Stimulated activated CD8-positive, alpha-beta memory T cell treated with anti-CD3 and anti-CD28 coated beads, Interleukin-4, amount 100 ng/mL, for 24 hours (primary cell): ENCODE measurements around the gene GPR143.
"Not testable (repeated sequence)": the region's sequence is repeated elsewhere in the genome, so short reads cannot be mapped to it uniquely, and the experiment has no call there.

ENCODE experiments used
- DNase-seq: peaks from one replicate; pipeline ENCODE4 v3.0.0-alpha.2; 2020; ENCODE audit warnings: low read depth

The GPR143 gene

DNA sequence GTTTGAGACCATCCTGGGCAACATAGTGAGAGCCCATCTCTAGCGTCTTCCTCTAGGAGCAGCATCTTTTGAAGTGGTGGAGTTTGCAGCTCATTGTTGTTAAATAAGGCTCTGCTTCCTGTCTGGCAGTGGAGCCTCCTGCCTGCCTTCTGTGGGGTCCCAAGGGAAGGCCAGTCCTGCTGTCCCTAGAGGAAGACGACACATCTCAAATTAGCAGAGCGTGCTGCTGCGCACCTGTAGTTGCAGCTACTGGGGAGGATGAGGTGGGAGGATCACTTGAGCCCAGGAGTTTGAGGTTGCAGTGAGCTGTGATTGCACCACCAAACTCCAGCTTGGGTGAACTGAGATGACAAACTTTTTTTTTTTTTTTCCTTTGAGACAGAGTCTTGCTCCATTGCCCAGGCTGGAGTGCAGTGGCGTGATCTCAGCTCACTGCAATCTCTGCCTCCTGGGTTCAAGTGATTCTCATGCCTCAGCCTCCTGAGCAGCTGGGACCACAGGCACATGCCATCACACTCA lies 2.7 kb upstream of the GPR143 start:
- DNase-seq, result not testable (repeated sequence)

DNA sequence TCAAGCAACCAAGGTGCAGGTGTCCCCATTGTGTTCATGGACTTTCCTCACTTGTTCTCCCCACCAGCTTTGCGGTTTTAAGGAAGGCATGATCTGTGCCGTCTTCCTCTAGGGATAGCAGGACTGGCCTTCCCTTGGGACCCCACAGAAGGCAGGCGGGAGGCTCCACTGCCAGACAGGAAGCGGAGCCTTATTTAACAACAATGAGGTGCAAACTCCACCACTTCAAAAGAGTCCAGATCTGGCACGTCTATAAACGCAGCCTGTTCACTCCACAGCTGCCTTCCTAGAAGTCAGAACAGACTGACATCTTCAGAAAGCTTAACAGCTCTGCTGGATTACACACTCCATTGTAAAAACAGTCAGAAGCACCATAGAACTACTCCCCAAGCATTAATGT lies 1.7 kb upstream of the GPR143 start:
- no peak for DNase-seq

DNA sequence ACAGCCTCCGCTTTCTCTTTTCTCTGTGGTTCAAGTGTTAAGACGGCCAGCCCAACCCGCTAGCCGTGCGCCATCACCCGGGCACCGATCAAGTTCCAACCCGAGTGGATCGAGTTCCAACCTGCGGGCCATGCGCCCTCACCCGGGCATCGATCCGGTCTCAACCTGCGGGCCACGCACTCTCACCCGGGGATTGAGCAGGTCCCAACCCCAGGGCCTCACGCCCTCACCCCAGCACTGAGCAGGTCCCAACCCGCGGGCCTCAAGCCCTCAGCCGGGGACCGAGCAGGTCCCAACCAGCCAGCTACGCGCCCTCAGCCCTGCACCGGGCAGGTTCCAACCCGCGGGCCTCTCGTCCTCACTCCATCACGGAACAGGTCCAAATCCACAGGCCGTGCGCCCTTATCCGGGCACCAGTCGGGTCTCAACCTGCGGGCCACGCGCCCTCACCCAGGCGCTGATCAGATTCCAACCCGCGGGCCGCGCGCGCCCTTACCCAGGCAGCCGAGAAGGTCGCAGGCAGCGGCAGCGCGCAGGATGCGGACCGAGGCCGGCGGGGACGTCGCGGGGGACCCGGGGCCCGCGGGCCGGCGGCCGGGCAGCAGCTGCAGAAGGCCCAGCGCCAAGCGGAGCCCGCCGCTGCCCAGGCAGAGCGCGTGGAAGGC lies 443 bp downstream of the GPR143 start:
- DNase-seq, result no peak

DNA sequence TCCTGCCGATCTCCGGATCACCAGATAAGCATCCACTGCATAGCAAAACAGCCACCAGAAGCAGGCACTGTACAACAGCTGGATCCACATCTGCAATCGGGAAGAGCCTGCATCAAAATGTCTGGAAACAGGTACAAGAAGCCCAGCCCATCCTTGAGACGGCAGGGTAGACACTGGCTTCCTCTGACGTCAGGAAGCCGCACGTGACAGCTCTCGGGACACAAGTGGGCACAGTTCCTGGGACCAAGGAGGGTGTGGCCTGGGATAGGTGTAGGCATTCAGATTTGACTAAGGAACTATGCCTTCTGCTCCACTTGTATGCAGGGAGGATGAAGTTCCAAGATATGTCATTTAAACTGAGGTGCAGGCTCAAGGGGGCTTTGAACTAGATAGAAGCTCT lies 6.3 kb downstream of the GPR143 start:
- no peak for DNase-seq

DNA sequence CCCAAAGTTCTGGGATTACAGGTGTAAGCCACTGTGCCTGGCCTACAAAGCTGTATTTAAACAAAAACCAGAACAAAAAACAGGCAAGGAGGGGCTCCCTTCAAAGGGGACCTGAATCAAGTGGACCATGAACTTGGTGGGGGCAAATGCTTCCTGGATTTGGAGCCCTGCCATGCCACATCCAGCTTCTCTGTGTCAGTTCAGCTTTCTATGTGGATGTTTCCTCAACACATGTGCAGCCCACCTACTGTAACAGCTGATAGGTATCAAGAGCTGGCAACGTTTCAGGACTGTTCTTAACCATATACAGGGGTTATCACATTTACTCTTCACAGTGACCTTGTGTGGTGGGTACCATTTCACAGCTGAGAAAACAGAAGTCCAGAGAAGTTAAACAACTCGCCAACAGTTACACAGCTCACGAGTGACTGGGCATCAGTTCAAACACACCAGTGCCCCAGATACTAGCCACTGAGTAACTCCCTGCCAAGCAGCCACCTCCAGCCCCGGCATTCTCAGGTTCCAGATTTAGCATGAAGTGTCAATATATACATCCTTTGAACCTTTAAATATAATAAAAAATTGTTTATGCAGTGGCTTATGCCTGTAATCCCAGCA lies 7.5 kb downstream of the GPR143 start:
- DNase-seq, result no peak

DNA sequence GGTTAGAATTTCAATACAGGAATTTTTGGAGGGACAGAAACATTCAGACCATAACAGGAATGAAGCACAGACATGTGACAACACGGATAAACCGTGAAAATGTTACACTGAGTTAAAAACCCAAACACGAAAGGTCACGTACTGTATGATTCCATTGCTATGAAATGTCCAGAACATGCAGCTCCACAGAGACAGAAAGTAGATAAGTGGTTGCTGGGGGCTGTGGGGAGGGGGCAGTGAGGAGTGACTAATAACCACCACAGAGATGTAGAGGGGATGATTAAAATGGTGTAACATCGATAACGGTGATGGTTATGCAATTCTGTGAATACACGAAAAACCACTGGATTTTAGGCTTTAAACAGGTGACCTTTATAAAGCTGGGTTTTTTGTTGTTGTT lies 8.3 kb downstream of the GPR143 start:
- no peak for DNase-seq

DNA sequence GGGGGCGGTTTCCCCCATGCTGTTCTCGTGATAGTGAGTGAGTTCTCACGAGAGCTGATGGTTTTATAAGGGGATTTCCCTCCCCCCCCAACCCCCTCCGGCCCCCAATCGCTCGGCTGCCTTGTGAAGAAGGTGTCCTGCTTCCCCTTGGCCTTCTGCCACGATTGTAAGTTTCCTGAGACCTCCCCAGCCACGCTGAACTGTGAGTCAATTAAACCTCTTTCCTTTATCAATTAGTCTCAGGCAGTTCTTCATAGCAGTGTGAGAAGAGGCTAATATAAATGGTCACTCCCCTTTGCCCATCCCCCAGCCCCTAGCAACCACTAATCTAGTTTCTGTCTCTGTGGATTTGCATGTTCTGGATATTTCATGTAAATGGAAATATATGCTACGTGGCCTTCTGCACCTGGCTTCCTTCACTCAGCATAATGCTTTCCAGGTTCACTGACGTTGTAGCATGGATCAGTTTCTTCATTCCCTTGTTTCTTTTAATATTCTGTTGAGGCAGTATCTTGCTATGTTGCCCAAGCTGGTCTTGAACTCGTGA lies 16.4 kb downstream of the GPR143 start:
- no peak for DNase-seq

DNA sequence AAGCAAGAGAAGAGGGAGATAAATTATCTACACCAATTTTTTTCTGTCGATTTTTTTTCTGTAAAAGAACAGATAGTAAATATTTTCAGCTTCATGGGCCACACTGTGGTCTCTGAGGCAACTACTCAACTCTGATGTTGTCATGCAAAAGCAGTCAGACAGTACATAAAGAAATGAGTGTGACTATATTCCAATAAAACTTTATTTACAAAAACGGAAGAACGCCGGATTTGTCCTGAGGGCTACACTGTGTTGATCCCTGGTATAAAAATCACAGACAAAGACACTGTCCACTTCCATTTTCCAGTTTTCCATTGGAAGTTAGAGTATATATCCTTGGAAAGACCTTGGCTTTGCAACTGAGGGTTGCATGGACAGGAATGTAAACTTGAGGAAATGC lies 18.0 kb downstream of the GPR143 start:
- DNase-seq, result no peak

DNA sequence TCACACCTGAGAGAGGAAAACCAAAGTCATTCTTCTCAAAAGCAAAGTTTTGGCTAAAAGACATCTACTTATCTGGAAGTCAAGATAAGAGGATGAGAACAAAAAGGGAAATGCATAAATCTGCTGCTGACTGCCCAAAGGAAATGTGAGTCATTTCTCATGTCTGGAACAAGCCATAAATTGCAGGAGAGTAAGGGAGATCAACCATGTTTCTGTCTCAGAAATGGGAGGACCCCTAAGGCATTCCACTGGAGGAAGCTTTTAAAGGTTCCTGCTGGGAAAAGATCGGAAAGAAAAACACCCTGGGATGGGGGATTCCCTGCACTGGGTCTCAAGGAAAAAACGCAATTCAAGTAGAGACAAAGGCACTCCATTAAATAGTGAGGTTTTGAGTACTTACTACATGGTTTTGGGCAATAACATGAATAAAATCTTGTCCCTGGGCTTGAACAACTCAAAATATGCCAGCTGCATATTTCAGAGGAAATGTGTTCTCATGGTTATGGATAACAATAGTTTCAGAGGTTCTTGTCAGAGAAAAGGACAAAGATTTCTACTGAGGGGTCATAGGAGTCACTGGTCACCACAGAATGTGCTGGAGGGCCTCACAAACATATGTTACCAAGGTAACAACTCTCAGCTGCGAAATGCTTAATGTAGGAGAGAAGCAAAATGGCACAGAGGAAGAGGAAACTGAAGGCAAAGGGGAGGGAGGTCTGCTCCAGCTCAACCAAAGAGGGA lies 19.3 kb downstream of the GPR143 start:
- DNase-seq, result no peak

DNA sequence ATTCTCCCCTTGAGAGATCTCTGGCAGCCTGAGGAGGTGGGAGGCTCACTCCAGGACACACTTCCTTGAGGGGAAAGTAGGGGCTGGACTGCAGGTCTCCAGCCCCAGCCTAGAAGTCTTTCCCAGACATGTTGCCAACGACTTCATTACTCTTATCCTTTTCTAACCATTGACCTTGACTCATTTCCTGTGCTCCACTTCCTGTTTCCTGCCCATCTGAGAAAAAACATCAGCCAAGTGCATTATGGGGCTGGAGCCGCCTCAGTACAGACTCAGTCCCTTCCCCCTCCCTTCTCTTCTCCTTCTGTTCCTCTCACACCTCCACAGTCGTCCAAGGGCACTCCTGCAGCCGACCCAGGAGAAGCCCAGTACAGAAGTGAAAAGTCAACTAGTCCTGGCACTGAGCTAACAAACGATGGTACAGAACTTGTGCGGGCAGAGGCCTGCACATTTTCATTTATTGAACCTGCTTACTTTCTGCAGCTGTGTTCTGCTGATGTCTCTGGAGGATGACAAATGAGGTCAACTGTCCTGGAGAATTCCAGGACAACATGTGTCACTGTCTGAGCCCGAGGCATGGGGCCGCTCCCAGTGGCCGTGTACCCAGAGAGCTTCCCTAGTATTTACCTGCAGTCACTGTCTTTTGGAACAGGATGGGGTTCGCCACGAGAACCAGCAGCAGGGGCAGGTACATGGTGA lies 20.1 kb downstream of the GPR143 start:
- no peak for DNase-seq

DNA sequence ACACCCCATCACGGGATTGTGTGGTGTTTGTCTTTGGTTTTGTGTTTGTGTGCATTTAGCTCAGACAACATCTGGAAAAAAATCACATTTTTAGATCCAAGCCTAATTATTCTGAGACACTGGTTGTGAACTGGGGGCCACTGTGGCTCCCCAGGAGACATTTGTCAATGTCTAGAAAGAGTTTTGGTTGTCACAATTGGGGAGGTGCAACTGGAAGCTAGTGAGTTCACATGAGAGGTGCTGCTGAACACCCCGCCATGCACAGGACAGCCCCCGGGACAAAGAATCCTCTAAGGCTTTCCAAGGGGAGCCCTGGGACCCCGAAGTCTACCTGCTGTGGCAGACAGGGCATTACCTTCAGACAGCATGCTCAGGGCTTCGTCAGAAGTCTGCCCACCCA lies 26.5 kb downstream of the GPR143 start:
- DNase-seq, result no peak

DNA sequence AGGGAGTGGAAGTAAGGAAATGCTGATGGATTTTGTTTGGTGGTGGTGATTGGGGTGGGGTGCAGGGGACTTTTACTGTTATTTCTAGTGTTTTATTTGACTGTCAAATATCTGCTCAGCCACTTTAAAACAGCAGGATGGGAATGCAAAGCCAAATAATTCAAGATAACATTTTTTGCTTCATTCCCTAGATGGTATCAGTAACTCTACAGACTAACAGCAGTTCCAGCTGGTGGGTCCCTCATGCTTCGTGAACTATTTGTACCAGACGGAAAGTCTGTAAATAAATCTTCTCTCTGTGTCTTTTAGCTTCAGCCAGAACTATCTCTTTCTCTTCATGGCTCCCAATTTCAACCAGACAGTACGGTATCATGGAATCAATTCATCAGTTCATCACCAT lies 27.5 kb downstream of the GPR143 start:
- DNase-seq, result no peak

DNA sequence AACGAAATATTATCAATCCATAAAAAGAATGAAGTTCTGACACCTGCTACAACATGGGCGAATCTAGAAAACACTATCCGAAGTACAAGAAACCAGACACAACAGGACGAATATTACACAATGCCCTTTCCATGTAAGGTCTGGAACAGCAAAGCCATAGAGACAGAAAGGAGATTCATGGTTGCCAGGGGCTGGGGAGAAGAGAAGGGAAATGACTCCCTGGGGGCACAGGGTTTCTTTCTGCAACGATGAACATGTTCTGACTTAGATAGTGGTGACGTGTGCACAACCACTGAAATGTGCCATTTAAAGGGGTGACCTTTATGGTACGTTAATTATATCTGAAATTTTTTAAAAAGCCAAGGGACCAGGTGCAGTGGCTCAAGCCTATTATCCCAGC lies 28.3 kb downstream of the GPR143 start:
- DNase-seq, result no peak

DNA sequence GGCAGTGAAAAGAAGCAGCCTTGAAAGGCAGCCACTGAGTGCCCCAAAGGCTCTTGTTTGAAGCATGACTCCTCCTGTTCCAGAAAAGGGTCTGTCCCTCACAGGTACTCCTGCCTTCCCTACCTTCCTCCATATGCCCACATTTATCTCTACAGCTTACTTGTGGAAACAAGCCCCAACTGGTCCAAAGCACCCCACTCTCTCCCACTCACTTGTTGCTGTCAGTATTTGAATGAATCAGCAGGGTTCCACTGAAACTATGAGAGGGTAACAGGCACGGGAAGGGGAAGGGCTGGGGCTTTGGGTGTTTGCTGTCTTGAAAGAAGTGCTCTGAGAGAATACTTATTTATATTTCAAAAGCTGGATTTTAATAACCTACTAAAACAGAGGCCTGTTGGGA lies 34.9 kb downstream of the GPR143 start:
- DNase-seq, result no peak

DNA sequence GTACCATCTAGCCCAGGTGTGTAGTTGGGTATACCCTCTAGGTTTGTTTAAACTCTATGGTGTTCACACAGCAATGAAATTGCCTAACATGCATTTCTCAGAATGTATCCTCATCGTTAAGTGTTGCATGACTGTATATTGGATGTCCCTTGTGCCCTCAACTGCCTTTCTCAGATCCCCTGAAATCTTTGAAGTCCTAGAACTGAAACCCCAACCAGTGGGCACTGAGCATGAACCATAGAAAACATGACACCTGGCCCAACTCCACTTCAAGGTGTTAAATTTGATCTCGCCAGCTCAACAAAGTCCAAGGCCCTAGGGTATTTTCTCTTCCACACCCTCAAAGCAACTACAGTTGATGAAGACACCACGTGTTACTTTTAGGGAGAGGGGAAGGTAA lies 35.6 kb downstream of the GPR143 start:
- no peak for DNase-seq

DNA sequence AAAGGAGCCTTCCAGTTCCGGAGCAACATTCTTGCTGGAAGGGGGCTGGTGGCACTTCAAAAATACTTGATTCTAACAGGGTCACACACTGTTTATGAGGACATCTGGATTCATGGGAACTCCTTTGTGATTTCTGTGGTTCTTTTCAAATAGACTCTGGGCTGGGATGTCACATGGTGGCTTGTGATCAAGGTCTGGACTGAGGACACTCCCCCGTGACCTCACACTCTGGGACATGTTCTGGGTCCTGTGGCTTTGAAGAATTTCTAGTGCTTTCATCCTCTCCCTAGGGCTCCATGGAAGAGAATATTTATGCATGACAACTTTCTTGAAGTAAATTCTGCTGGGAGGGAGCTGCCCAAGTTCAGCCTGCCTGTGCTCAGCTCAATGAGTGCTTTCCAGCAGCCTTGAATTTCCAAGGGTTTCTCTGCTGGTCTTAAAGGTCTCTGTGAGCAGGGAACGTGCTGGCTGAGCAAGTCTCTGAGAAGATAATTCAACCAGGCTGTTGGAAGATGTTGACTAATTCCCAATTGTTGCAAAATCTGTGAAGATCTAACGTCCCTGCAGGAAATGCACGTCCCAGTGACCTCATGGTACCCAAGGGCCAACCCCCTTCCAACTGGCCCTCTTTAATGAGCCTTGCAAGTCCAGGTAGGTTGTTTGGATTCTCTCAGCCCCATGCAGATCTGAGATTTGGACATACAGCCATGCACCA lies 36.3 kb downstream of the GPR143 start:
- DNase-seq, result no peak

DNA sequence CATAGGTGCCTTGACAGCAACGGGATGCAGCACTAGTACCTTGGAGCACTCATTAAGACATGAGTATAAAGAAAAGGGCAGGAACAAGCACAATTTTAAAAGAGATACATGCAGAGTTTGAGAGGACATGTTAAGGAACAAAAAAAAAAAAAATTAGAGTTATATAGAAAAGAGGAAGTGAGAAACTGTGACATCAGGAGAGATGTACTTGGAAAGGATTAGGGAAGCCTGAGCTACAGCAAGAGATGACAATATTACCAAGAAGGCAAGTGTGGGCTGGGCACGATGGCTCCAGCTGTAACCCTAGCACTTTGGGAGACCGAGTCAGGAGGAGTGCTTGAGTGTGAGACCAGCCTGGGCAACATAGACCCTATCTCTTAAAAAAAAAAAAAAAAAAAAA lies 37.4 kb downstream of the GPR143 start:
- DNase-seq, result no peak

DNA sequence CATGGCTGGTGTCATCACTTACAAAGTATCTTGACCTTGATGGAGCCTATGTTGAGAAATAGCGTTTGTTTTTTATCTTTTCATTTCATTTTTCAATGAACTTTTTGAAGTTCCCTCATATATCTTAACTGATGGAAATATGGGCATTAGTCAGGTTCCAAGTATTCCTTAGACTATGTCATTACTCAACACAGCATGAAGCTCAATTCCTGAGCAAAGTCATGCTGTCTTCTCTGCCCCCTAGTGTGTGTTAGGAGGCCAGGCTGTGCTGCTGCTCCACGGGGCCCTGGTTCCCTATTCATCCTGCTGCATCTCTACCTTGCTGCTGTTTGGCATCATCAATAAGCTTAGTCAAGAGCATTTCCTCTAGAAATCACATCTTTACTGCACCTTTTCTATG lies 40.9 kb downstream of the GPR143 start:
- DNase-seq, result no peak

DNA sequence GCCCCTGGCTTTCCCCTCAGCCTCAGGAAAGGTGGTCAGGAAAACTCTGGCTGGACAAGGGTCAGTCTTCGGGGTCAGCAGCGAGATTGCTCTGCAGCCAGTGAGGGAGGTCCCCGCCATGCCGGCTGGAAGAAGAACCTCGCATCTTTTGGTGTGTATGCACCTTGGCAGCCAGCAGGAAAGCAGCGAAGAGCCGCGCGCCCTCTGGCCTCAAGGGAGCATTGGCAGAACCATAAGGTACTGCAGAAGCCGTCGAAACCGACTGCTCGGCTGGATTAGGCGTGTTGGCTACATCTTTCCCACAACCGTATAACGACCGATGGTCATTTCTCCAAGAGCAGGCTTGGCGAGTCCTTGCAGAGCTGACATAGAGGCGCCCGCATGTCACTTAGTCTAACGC lies 48.3 kb downstream of the GPR143 start:
- no peak for DNase-seq

DNA sequence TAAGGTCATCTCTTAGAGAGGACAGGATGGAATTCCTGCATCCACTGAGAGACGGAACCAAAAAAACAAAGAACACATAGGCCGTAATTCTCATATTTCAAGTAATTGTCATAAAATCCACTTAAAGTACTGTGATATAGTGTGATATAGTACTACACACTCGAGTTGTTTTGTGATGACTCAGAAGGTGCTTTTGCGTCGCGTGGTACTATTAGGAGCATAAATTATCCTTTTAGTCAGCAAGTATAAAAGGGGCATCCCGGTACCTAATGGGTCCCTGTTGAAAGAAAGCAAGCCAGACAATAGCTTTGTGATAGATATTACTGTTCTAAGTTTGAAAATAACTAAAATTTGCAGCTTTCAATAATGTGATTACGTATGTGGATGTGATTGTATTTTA lies 55.3 kb downstream of the GPR143 start:
- no peak for DNase-seq

DNA sequence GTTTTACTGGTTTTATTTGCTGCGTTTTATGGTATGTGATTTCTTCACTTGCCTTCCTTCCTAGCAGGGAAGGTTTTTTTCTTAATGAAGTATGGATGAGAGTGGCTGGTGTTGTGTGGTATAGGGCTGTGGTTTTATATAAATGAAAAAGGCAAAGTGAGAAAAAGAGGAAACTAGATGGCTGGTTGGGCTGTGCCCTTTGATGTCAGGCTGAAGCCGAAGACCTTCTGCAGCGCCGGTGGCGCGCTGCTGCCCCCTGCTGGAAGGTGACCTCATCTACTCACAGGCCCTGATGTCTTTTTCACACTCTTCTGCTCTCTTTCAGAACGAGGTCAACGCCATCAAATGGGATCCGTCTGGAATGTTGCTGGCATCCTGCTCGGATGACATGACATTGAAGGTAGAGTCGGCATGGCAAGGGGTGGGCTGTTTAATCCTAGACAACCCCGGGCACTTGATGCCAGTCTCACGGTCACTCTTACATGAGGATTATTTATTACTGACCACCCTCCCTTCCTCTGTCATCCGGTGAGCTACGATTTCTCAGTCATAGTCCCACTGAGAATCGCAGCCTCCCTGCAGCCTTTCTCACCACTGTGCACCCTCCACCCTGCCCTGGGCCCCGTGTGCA lies 56.6 kb downstream of the GPR143 start:
- peak; percentile 68 for DNase-seq
